Measurements from ENCODE around the gene LCP1.

Gene LCP1

DNA sequence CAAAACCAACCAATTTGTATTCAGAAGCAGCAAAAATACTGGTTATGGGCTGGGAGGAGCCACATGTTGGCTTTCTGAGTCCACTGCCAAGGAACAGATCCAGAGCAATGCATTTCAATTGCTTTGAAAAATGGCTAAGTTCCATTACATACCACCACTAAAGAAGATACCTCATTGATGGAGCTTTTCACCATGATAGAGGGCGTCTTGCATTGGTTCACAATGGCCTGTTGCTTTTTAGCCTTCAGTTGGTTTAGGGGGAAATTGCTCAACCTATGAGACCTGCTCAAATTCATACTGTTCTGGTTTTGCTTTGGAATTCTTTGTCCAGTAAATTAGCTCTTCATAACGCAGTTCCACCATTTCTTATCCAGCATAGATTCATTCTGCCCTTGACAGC is 55.9 kb downstream of the LCP1 start:
- Histone ChIP-seq H3K27me3 (ENCODE audit: insufficient read depth, low read length) (no peaks in the 10 kb centered on the region), H3K9ac (ENCODE audit: low read length) (no peak overlapping the region), H3K4me1 (ENCODE audit: insufficient read depth, low read length, severe bottlenecking) (no peaks in the 10 kb centered on the region), H2AFZ (ENCODE audit: low read length) (no peak overlapping the region), H4K20me1 (ENCODE audit: insufficient read depth, low read length) (no peaks in the 10 kb centered on the region), H3K9me2 (ENCODE audit: low read depth, low read length) (no peaks in the 10 kb centered on the region), H3F3A (ENCODE audit: insufficient read depth, low read length) (peaks cover 8% of the 10 kb centered on the region; the same call in 1 of the 2 replicates), H3K36me3 (ENCODE audit: insufficient read depth, low read length) (peaks cover 58% of the 10 kb centered on the region), H3K4me2 (ENCODE audit: low read length) (no peak overlapping the region), H3K9me3 (ENCODE audit: low read length) (no peaks in the 10 kb centered on the region), H3K27ac (ENCODE audit: low read depth, low read length, poor library complexity, severe bottlenecking) (no peak overlapping the region), H3K4me3 (ENCODE audit: low read depth, low read length, poor library complexity, severe bottlenecking) (no peak overlapping the region), H3K79me2 (ENCODE audit: insufficient read depth, low read length) (no peaks in the 10 kb centered on the region)
- no peak for TF ChIP-seq EZH2 (IDR thresholded peaks at IDR 0.05; ENCODE audit: borderline replicate concordance, low read length)
- TF ChIP-seq, protein P1, sequence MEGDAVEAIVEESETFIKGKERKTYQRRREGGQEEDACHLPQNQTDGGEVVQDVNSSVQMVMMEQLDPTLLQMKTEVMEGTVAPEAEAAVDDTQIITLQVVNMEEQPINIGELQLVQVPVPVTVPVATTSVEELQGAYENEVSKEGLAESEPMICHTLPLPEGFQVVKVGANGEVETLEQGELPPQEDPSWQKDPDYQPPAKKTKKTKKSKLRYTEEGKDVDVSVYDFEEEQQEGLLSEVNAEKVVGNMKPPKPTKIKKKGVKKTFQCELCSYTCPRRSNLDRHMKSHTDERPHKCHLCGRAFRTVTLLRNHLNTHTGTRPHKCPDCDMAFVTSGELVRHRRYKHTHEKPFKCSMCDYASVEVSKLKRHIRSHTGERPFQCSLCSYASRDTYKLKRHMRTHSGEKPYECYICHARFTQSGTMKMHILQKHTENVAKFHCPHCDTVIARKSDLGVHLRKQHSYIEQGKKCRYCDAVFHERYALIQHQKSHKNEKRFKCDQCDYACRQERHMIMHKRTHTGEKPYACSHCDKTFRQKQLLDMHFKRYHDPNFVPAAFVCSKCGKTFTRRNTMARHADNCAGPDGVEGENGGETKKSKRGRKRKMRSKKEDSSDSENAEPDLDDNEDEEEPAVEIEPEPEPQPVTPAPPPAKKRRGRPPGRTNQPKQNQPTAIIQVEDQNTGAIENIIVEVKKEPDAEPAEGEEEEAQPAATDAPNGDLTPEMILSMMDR (IDR thresholded peaks at IDR 0.05; ENCODE audit: low read length): no peak

DNA sequence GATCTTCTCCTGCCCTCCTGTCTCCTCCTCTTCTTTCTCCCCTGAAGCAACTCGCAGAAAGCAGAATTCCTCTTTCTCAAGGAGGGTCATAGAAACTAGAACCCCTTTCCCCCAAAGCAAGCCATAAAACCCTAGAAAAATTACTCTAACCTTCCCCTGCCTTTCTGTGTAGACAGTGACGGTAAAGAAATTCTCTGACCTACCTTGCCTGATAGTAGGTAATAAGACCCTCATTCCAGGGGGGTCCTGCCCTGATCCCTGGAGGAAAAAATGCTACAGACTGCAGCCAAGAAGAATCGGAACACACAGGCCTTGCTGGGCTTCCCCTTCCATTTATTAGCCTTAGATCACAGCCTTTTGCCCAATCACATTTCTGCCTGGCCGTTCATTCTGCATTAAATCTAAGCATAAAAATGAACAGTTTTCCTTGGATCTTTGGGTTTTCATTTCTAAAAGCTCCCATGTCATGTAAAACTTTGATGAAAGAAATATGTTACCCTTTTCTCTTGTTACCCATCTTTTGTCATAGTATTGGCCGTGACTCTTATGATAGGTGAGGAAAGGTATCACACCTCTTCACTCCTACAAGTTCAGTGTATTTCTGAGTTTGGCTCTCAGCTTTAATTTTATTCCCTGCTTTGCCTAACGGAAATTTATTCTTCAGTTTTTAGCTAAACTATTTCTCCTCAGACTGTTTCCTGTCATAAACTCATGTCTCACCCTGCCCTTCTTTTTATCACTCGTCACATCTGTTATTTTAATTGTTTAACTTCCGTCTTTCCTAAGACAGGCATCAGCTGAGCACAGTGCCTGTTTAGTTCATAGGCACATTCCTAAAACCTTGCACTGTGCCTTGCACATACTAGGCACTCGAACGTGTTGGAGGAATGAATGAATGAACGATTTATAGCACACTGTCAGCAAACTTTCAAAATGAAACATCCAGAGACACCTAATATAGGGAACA is 56.7 kb downstream of the LCP1 start:
- no peak overlapping the region for H3K4me3 ChIP-seq (ENCODE audit: low read depth, low read length, poor library complexity, severe bottlenecking)
- TF ChIP-seq, protein P1 (IDR thresholded peaks at IDR 0.05; ENCODE audit: low read length): no peak
- TF ChIP-seq EZH2 (IDR thresholded peaks at IDR 0.05; ENCODE audit: borderline replicate concordance, low read length): no peak
- H3F3A ChIP-seq (ENCODE audit: insufficient read depth, low read length): peaks cover 8% of the 10 kb centered on the region; the same call in 1 of the 2 replicates
- no peak overlapping the region for H3K4me2 ChIP-seq (ENCODE audit: low read length)
- H2AFZ ChIP-seq (ENCODE audit: low read length): no peak overlapping the region
- no peaks in the 10 kb centered on the region for H3K27me3 ChIP-seq (ENCODE audit: insufficient read depth, low read length)
- H3K9me2 ChIP-seq (ENCODE audit: low read depth, low read length): no peaks in the 10 kb centered on the region
- H3K4me1 ChIP-seq (ENCODE audit: insufficient read depth, low read length, severe bottlenecking): no peaks in the 10 kb centered on the region
- no peak overlapping the region for H3K27ac ChIP-seq (ENCODE audit: low read depth, low read length, poor library complexity, severe bottlenecking)
- H3K79me2 ChIP-seq (ENCODE audit: insufficient read depth, low read length): no peaks in the 10 kb centered on the region
- no peak overlapping the region for H3K9ac ChIP-seq (ENCODE audit: low read length)
- no peaks in the 10 kb centered on the region for H3K9me3 ChIP-seq (ENCODE audit: low read length)
- H3K36me3 ChIP-seq (ENCODE audit: insufficient read depth, low read length): peaks cover 50% of the 10 kb centered on the region
- no peaks in the 10 kb centered on the region for H4K20me1 ChIP-seq (ENCODE audit: insufficient read depth, low read length)

DNA sequence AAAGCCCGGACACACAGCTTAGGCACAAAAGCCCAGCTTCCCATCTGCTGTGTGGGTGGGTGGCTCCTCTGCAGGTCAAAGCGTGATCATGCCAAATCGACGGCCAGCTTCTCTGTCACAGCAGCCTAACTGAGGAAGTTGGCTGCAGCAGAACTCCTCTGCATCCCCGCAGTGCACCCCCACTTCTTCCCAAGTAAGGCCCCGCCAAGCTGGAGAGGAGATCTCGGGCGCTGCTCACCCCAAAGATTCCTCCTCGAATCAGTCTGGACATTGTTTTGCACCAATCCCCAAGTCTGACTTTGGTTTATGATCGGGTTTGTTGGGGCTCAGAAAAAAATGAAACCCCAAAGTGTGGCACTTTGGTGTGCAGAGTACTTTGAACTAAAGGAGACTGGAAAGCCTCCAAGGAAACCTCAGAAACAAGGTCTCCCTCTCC is 57.4 kb downstream of the LCP1 start:
- Histone ChIP-seq H3F3A (ENCODE audit: insufficient read depth, low read length) (peaks cover 8% of the 10 kb centered on the region; the same call in 1 of the 2 replicates), H3K27ac (ENCODE audit: low read depth, low read length, poor library complexity, severe bottlenecking) (no peak overlapping the region), H3K4me1 (ENCODE audit: insufficient read depth, low read length, severe bottlenecking) (no peaks in the 10 kb centered on the region), H2AFZ (ENCODE audit: low read length) (no peak overlapping the region), H3K27me3 (ENCODE audit: insufficient read depth, low read length) (no peaks in the 10 kb centered on the region), H3K79me2 (ENCODE audit: insufficient read depth, low read length) (no peaks in the 10 kb centered on the region), H4K20me1 (ENCODE audit: insufficient read depth, low read length) (no peaks in the 10 kb centered on the region), H3K36me3 (ENCODE audit: insufficient read depth, low read length) (peaks cover 43% of the 10 kb centered on the region), H3K9me2 (ENCODE audit: low read depth, low read length) (no peaks in the 10 kb centered on the region), H3K9ac (ENCODE audit: low read length) (no peak overlapping the region), H3K4me3 (ENCODE audit: low read depth, low read length, poor library complexity, severe bottlenecking) (no peak overlapping the region), H3K9me3 (ENCODE audit: low read length) (no peaks in the 10 kb centered on the region), H3K4me2 (ENCODE audit: low read length) (no peak overlapping the region)
- no peak for TF ChIP-seq EZH2 (IDR thresholded peaks at IDR 0.05; ENCODE audit: borderline replicate concordance, low read length)
